Measurements from ENCODE around the gene TMIGD3. TPM values are rescaled to one million over a fixed set of nuclear protein-coding genes. Genes with fewer than 3 reads are reported as not detected.
A peak's percentile ranks its signal among the peaks of the same experiment; 100 is the strongest.

The TMIGD3 gene
- polyA plus RNA-seq, 4 donors: 1.0 to 1.8 (median 1.1) TPM

DNA sequence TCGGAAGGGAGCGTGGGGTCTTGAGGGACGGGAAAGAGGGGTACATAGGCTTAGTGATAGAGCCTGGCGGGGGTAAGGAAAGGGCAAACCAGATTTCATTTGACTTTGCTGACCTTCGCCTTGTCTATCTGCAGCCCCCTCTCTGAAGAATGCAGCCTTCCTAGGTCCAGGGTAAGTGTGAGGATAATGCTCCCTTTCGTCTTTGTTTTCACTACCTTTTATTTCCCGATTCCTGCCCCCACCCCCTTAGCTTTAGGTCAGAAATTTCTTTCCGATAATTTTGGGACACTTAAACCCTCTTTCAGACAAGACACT is 53.8 kb downstream of the TMIGD3 start:
- DNase-seq (ENCODE audit: low read depth in 4 of 4, low spot score in 3 of 4): no peak

DNA sequence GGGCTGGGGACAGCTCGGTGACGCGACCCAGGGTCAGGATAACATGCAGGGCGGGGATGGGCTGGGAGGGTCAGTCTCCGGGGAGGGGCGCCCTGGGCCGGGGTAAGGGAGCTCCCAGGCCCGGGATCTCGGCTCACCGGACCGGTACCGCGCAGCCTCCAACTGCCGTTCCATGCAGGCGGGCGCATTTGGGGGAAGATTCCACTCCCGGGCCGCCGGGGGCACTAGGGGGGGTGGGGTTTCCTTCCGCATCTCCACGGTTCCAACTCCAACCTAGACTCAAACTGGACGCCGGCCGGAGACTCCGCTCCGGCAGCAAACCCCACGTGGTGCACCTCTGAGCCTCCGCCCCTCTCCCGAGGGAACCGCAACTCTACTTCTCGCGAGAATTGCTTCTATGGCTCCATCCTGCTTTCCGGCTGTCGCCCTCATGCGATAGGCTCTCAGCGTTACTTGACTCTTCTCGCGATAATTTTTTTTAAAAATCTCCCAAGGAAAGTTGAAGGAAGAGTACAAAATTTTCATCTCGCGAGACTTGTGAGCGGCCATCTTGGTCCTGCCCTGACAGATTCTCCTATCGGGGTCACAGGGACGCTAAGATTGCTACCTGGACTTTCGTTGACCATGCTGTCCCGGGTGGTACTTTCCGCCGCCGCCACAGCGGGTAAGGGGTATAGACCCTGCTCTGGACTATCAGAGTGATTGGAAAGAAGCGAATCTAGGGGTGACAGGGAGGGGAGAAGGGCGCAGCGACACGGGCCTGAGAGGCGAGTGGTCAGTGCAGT is 54.3 kb downstream of the TMIGD3 start, which contains the start of the genes ATP5PB and WDR77:
Gene ATP5PB, plus strand, starts transcription at position 547 of the 785 bp plus-strand sequence. Its CDS starts 78 bp downstream, at position 625.
Gene WDR77, minus strand, starts transcription at position 339 of the 785 bp plus-strand sequence. Its CDS starts 87 bp downstream, at position 252.
- DNase-seq (ENCODE audit: low read depth in 4 of 4, low spot score in 3 of 4): peak; percentile 92 to 99 (median 98)

DNA sequence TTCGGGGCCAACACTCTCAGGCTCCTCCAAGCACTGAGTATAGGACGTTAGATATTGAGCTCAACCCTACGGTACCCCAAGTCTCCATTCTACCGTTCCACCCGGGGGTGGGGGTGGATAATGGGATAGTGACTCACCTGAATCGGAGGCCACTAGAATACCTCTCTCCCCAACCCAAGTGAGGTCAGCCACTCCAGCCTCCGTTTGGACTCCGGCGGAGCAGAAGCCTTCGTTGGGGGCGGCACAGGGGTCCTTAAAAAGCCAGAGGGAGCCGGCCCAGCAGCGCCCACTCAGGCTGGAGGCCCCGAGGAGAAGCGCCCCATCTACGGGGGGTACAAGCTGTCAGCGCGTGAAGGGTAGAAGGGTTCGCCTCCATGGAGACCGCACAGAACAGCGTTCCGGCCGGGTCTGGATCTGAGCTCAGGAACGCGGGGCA is 54.9 kb downstream of the TMIGD3 start:
- no peak for DNase-seq (ENCODE audit: low read depth in 4 of 4, low spot score in 3 of 4)

DNA sequence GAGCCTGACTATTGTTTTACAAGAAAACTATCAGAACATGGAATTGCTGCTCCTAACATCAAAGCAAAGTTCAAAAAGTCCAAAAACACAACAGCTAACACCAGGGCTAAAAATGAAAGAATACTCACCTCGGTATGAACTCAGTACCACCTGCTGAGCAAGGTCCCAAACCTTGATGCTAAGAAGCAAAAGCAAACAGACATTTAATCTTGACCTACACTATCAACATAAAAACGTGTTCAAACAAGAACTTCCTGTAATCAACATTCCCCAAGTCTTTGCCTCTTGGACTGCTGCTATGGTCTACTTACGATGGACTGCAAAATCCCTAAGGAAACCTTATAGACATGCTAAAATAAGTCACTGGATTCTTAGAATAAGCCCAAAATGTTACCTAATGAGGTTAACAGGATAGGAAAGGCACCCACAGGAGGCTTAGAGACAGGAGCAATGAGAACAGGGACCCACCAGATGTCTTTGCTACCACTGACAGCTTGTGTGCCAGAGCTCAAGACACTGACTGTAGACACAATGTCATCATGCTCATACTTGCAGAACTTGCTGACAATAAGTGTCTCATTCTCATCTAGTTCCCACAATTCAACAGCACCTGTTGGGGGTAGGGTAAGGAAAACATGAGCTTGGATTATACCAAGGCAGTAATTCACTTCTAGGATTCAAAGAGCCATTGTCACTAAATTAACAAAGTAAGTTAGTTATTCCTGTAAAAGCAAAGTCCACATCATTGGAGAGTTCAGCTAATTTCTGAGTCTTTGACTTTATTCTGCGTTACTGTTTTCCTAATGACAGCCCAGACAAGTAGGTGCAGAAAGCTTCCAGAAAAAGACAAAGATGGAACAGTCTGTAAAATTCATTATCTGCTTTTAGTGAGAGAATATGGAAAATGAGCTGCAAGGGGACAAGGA is 56.2 kb downstream of the TMIGD3 start:
- DNase-seq (ENCODE audit: low read depth in 4 of 4, low spot score in 3 of 4): no peak

DNA sequence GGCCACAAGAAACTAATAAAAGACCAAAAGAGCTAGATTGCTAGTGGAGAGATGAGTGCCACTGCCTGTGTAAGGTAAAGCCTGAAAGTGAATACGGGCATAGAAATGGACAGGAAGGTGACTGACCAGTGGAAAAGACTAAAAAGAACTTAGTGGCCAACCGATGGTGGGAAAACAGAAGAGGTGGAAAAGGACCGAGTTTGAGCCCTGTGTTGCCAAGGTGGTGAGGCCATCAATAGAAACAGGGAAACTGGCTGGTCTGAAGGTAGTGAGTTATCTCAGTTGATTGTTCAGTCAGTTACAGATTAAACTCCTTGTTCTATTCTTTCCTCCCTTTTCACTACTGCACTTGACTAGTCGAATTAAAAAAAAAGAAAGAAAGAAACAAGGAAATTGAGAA is 56.9 kb downstream of the TMIGD3 start:
- DNase-seq (ENCODE audit: low read depth in 4 of 4, low spot score in 3 of 4): no peak

DNA sequence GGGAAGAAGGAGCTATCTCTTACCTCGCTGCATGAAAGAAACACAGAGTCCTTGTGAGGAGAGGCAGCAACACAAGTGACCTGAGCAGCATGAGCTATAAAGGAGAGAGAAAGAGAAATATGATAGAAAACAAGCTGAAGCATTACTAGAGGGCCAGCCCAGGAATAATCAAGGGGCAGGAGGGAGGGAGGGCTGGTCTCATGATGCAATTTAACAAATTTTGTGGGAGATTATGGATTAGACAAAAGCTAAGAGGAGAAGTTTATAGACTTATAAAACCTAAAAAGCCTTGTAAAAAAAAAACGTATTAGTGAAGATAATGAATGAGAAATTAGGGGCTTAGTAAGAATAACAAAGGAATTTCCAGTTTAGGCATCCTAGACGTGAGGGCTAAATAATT is 59.4 kb downstream of the TMIGD3 start:
- DNase-seq (ENCODE audit: low read depth in 4 of 4, low spot score in 3 of 4): no peak

DNA sequence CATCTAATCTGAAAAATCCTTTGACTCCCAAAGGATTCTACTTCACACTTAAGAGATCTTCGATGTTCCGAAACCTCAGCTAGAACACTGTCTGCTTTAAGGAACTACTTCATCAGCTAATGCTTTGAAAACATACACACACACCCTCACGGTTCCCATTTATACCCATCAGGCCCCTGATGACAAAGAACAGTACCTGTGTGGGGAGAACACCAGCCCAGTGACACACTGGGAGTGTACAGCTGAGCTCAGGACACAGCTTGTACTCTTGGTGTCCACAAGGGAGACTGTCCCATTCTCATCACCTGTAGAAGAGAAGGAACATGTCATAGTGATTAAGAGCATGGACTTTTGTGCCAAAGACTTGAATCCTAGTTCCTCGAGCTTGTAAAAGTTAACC is 61.0 kb downstream of the TMIGD3 start:
- DNase-seq (ENCODE audit: low read depth in 4 of 4, low spot score in 3 of 4): no peak

DNA sequence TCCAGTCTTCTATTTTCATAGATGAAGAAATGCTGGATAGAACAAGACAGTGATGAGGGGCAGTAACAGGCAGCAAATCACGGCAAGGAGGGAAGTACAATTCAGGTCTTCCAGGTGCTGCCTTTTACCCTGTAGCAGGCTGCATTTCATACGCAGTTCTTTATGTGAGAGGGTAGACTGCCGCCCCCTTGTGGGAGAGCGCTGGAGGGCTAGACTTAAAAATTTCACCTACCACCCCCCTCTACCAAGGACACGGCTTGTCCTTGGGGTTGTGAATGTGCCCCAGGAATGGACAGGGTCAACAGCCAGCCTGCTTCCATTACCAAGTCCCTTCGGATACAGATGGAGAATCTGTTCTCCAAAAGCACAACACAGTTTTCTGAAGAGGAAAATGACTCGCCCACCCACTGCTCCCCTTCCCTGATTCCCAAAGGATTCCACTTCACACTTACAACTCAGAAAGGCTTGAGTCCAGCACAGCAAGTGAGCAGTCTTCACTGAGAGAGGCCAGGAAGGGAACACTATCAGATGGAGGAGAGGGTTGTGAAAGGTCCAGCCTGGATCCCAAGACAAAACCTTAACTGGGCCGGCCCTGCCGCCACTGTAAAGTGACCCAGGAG is 61.8 kb downstream of the TMIGD3 start:
- no peak for DNase-seq (ENCODE audit: low read depth in 4 of 4, low spot score in 3 of 4)

DNA sequence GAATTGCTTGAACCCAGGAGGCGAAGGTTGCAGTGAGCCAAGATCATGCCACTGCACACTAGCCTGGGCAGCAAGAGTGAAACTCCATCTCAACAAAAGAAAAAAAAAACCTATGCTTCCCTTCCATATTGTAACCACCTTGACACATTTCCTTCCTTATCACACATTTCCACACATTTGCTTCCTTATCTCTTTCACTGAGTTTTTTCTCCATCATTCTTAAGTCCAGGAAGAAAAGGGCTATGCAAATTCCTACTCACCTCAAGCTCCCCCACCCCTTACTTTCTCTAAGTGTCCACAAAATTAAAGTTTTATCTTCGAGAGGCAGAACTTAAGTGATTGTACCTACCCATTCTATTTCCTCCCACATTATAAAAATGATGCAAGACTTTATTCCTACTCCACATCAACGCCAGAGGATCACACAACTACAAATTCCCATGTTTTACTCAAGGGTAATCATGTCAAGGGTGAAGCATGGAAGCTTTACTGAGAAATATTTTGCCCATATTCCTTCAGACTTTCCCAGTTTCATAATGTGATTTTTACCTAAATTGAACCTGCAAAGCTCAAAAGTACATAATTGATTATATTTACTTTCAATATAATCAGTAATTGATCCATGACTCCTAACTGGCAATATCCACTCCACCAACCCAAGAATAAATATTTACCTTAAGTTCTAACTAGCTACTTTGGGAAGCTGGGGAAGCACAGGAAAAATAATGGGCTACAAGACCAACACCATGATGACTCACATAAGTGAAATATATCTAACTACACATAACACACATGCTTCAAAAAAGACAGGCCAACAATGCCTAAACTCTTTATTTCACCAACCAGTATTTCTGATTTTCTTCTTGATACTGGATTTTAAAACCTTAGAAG is 63.7 kb downstream of the TMIGD3 start:
- no peak for DNase-seq (ENCODE audit: low read depth in 4 of 4, low spot score in 3 of 4)

DNA sequence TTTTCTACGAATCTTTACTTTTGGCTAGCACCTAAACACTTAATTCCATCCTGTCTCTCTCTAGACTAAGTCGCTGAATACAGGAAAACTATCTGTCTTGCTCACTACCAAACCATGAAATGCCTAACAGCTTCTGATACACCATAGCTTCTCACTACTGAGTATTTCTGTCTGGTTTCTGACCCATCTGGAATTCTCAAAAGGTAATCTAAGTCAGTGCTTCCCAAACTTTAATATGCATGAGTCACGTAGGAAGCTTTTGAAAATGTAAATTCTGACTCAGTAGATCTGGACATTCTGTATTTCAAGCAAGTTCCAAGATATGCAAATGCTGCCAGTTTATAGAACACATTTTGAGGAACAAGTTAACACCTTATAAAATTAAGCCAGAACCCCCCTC is 66.7 kb downstream of the TMIGD3 start:
- no peak for DNase-seq (ENCODE audit: low read depth in 4 of 4, low spot score in 3 of 4)

Other genes starting within 250 kb of the TMIGD3 start
- not detected for gene CHIA, start 212.8 kb downstream of the TMIGD3 start, polyA plus RNA-seq (ENCODE audit: insufficient read length in 4 of 4)
- gene OVGP1, start 75.9 kb downstream of the TMIGD3 start, polyA plus RNA-seq (ENCODE audit: insufficient read length in 4 of 4): 1 to 10 TPM; 3.0 to 5.4 (median 3.8) TPM
- 10 to 100 TPM; 40.3 to 43.2 (median 41.0) TPM for gene WDR77, start 54.4 kb downstream of the TMIGD3 start, polyA plus RNA-seq (ENCODE audit: insufficient read length in 4 of 4)
- gene ATP5PB, start 54.2 kb downstream of the TMIGD3 start, polyA plus RNA-seq (ENCODE audit: insufficient read length in 4 of 4): 100 to 1,000 TPM; 381 to 438 (median 392) TPM
- 1 to 10 TPM; 3.4 to 4.8 (median 3.8) TPM for gene C1orf162, start 29.6 kb downstream of the TMIGD3 start, polyA plus RNA-seq (ENCODE audit: insufficient read length in 4 of 4)
- gene ADORA3, start within 50 bp of the TMIGD3 start, polyA plus RNA-seq (ENCODE audit: insufficient read length in 4 of 4): under 1 TPM; 0.50 to 0.83 (median 0.61) TPM
- 10 to 100 TPM; 73.9 to 92.6 (median 86.1) TPM for gene RAP1A, start 116.2 kb upstream of the TMIGD3 start, polyA plus RNA-seq (ENCODE audit: insufficient read length in 4 of 4)
- 1 to 10 TPM; 1.8 to 4.6 (median 3.0) TPM for gene INKA2, start 235.8 kb upstream of the TMIGD3 start, polyA plus RNA-seq (ENCODE audit: insufficient read length in 4 of 4)

Data from right renal pelvis (tissue), 4 donors.